Neural crest cell (in vitro differentiated cells): Measurements from ENCODE around the gene SLC4A8. TPM values are rescaled to one million over a fixed set of nuclear protein-coding genes. Genes with fewer than 3 reads are reported as not detected.
"Not testable (repeated sequence)": the region's sequence is repeated elsewhere in the genome, so short reads cannot be mapped to it uniquely, and the experiment has no call there.

ENCODE experiments used
- DNase-seq: peaks from one replicate; pipeline ENCODE4 v3.0.0; 2021; ENCODE audit warnings: low read depth, mixed read lengths, low spot score
- H3K27ac Mint-ChIP-seq: one replicate; pipeline ENCODE4 v1.8.0; 2021; ENCODE audit warnings: mild to moderate bottlenecking, mixed read lengths; ENCODE audit not compliant: unreplicated experiment
- H3K27me3 Mint-ChIP-seq: 2 replicates; pipeline ENCODE4 v1.8.0; 2021; ENCODE audit warnings: low read depth, mild to moderate bottlenecking, mixed read lengths
- H3K36me3 Mint-ChIP-seq: 2 replicates; pipeline ENCODE4 v1.8.0; 2021; ENCODE audit warnings: low read depth, mild to moderate bottlenecking, mixed read lengths
- H3K4me1 Mint-ChIP-seq: 2 replicates; pipeline ENCODE4 v1.8.0; 2021; ENCODE audit warnings: mixed read lengths
- H3K4me3 Mint-ChIP-seq: one replicate; pipeline ENCODE4 v1.8.0; 2021; ENCODE audit warnings: mild to moderate bottlenecking, mixed read lengths
- H3K9me3 Mint-ChIP-seq: 2 replicates; pipeline ENCODE4 v1.8.0; 2021; ENCODE audit warnings: mixed read lengths
- CTCF ChIP-seq: fragments of 200-600 bp; sonication (generic); conservative IDR thresholded peaks from 2 replicates; pipeline ENCODE4 v1.5.0; 2021; ENCODE audit warnings: antibody characterized with exemption, mild to moderate bottlenecking
- total RNA-seq: library from RNA; stranded (reverse); gene quantifications from 2 replicates; pipeline ENCODE4 v1.2.1, GENCODE V29; 2021

SLC4A8 gene
- total RNA-seq, 1 donor from 2014 or later: 33.8 TPM

- no peak overlapping the region for H3K4me3 Mint-ChIP-seq
- no peaks in the 10 kb centered on the region for H3K4me1 Mint-ChIP-seq
- no peaks in the 10 kb centered on the region for H3K9me3 Mint-ChIP-seq
- no peak for DNase-seq
- H3K27me3 Mint-ChIP-seq: no peaks in the 10 kb centered on the region
- no peak for TF ChIP-seq CTCF
- H3K27ac Mint-ChIP-seq: no peak overlapping the region
- no peaks in the 10 kb centered on the region for H3K36me3 Mint-ChIP-seq
Observed at GRCh38 chr12:51448618-51449256, 24.1 kb downstream of the SLC4A8 start.

- no peak for DNase-seq
- peaks cover 4% of the 10 kb centered on the region for H3K4me1 Mint-ChIP-seq
Observed at GRCh38 chr12:51449580-51450246, 25.1 kb downstream of the SLC4A8 start.

GRCh38 chr12:51450333-51450732, 25.7 kb downstream of the SLC4A8 start:
- TF ChIP-seq CTCF: no peak
- H3K27me3 Mint-ChIP-seq: no peaks in the 10 kb centered on the region
- peaks cover 4% of the 10 kb centered on the region for H3K4me1 Mint-ChIP-seq
- H3K27ac Mint-ChIP-seq: no peak overlapping the region
- DNase-seq: no peak
- H3K4me3 Mint-ChIP-seq: no peak overlapping the region
- H3K9me3 Mint-ChIP-seq: no peaks in the 10 kb centered on the region
- no peaks in the 10 kb centered on the region for H3K36me3 Mint-ChIP-seq

More at GRCh38 chr12:51449580-51450246, 25.1 kb downstream of the SLC4A8 start:
- H3K4me3 Mint-ChIP-seq: no peak overlapping the region
- no peak overlapping the region for H3K27ac Mint-ChIP-seq
- TF ChIP-seq CTCF: no peak
- no peaks in the 10 kb centered on the region for H3K9me3 Mint-ChIP-seq
- no peaks in the 10 kb centered on the region for H3K36me3 Mint-ChIP-seq
- H3K27me3 Mint-ChIP-seq: no peaks in the 10 kb centered on the region

GRCh38 chr12:51450806-51451205, 26.2 kb downstream of the SLC4A8 start:
- no peak for TF ChIP-seq CTCF
- no peaks in the 10 kb centered on the region for H3K36me3 Mint-ChIP-seq
- DNase-seq: no peak
- no peaks in the 10 kb centered on the region for H3K9me3 Mint-ChIP-seq
- peaks cover 4% of the 10 kb centered on the region for H3K4me1 Mint-ChIP-seq
- no peaks in the 10 kb centered on the region for H3K27me3 Mint-ChIP-seq
- no peak overlapping the region for H3K4me3 Mint-ChIP-seq
- H3K27ac Mint-ChIP-seq: no peak overlapping the region

GRCh38 chr12:51454016-51454415, 29.4 kb downstream of the SLC4A8 start:
- not testable (repeated sequence) for H3K4me3 Mint-ChIP-seq, H3K9me3 Mint-ChIP-seq, H3K4me1 Mint-ChIP-seq, DNase-seq, H3K27ac Mint-ChIP-seq, H3K36me3 Mint-ChIP-seq, H3K27me3 Mint-ChIP-seq

GRCh38 chr12:51455050-51455449, 30.4 kb downstream of the SLC4A8 start:
- H3K36me3 Mint-ChIP-seq, H3K4me3 Mint-ChIP-seq, H3K27me3 Mint-ChIP-seq, DNase-seq, H3K4me1 Mint-ChIP-seq, H3K9me3 Mint-ChIP-seq, H3K27ac Mint-ChIP-seq: not testable (repeated sequence)
